ENCODE results near the gene MAP1LC3B. TPM values are rescaled to one million over a fixed set of nuclear protein-coding genes. Genes with fewer than 3 reads are reported as not detected.

The MAP1LC3B gene
- total RNA-seq, 1 donor from 2014 or later: 141 TPM

- no peak for DNase-seq (ENCODE audit: extremely low spot score, unreplicated experiment)
- no peak for TF ChIP-seq CTCF (IDR thresholded peaks at IDR 0.05)
- H3K27ac Mint-ChIP-seq (ENCODE audit: unreplicated experiment): no peak overlapping the region
- no peak overlapping the region for H3K4me3 Mint-ChIP-seq (ENCODE audit: unreplicated experiment)
- no peaks in the 10 kb centered on the region for H3K9me3 Mint-ChIP-seq (ENCODE audit: unreplicated experiment)
- H3K36me3 Mint-ChIP-seq (ENCODE audit: unreplicated experiment): peaks cover 9% of the 10 kb centered on the region
- no peaks in the 10 kb centered on the region for H3K27me3 Mint-ChIP-seq (ENCODE audit: unreplicated experiment)
- peaks cover 6% of the 10 kb centered on the region for H3K4me1 Mint-ChIP-seq (ENCODE audit: unreplicated experiment)
Measured at GRCh38 chr16:87369117-87369765, 22.9 kb upstream of the MAP1LC3B start.

- Mint-ChIP-seq H3K4me1 (ENCODE audit: unreplicated experiment) (peaks cover 8% of the 10 kb centered on the region), H3K4me3 (ENCODE audit: unreplicated experiment) (no peak overlapping the region), H3K27me3 (ENCODE audit: unreplicated experiment) (no peaks in the 10 kb centered on the region), H3K27ac (ENCODE audit: unreplicated experiment) (no peak overlapping the region), H3K36me3 (ENCODE audit: unreplicated experiment) (peaks cover 7% of the 10 kb centered on the region), H3K9me3 (ENCODE audit: unreplicated experiment) (no peaks in the 10 kb centered on the region)
- DNase-seq (ENCODE audit: extremely low spot score, unreplicated experiment): no peak
- no peak for TF ChIP-seq CTCF (IDR thresholded peaks at IDR 0.05)
Measured at GRCh38 chr16:87369796-87370719, 22.1 kb upstream of the MAP1LC3B start.

- Mint-ChIP-seq H3K27me3 (ENCODE audit: unreplicated experiment) (no peaks in the 10 kb centered on the region), H3K27ac (ENCODE audit: unreplicated experiment) (no peak overlapping the region), H3K4me1 (ENCODE audit: unreplicated experiment) (peaks cover 17% of the 10 kb centered on the region), H3K36me3 (ENCODE audit: unreplicated experiment) (peaks cover 3% of the 10 kb centered on the region), H3K9me3 (ENCODE audit: unreplicated experiment) (no peaks in the 10 kb centered on the region), H3K4me3 (ENCODE audit: unreplicated experiment) (no peak overlapping the region)
- no peak for TF ChIP-seq CTCF (IDR thresholded peaks at IDR 0.05)
- DNase-seq (ENCODE audit: extremely low spot score, unreplicated experiment): no peak
Measured at GRCh38 chr16:87371261-87371866, 20.8 kb upstream of the MAP1LC3B start.

GRCh38 chr16:87372305-87372704 is 19.8 kb upstream of the MAP1LC3B start:
- H3K4me3 Mint-ChIP-seq (ENCODE audit: unreplicated experiment): no peak overlapping the region
- DNase-seq (ENCODE audit: extremely low spot score, unreplicated experiment): no peak
- no peaks in the 10 kb centered on the region for H3K9me3 Mint-ChIP-seq (ENCODE audit: unreplicated experiment)
- no peak for TF ChIP-seq CTCF (IDR thresholded peaks at IDR 0.05)
- H3K4me1 Mint-ChIP-seq (ENCODE audit: unreplicated experiment): peaks cover 20% of the 10 kb centered on the region
- H3K27me3 Mint-ChIP-seq (ENCODE audit: unreplicated experiment): no peaks in the 10 kb centered on the region
- H3K27ac Mint-ChIP-seq (ENCODE audit: unreplicated experiment): no peak overlapping the region
- H3K36me3 Mint-ChIP-seq (ENCODE audit: unreplicated experiment): no peaks in the 10 kb centered on the region

- no peak for TF ChIP-seq CTCF (IDR thresholded peaks at IDR 0.05)
- peaks cover 3% of the 10 kb centered on the region for H3K36me3 Mint-ChIP-seq (ENCODE audit: unreplicated experiment)
- no peak overlapping the region for H3K4me3 Mint-ChIP-seq (ENCODE audit: unreplicated experiment)
- no peaks in the 10 kb centered on the region for H3K9me3 Mint-ChIP-seq (ENCODE audit: unreplicated experiment)
- peaks cover 23% of the 10 kb centered on the region for H3K4me1 Mint-ChIP-seq (ENCODE audit: unreplicated experiment)
- no peak for DNase-seq (ENCODE audit: extremely low spot score, unreplicated experiment)
- no peak overlapping the region for H3K27ac Mint-ChIP-seq (ENCODE audit: unreplicated experiment)
- no peaks in the 10 kb centered on the region for H3K27me3 Mint-ChIP-seq (ENCODE audit: unreplicated experiment)
Measured at GRCh38 chr16:87374313-87374712, 17.8 kb upstream of the MAP1LC3B start.
